ENCODE data around the gene VPS13C. TPM values are rescaled to one million over a fixed set of nuclear protein-coding genes. Genes with fewer than 3 reads are reported as not detected.

Gene VPS13C
- total RNA-seq, 2 experiments from 2014 or later = 69.7 to 73.2 TPM

GRCh38 chr15:62093809-62094208 is 33.6 kb upstream of the VPS13C start:
- no peak overlapping the region for H3K4me3 Mint-ChIP-seq
- no peaks in the 10 kb centered on the region for H3K27me3 Mint-ChIP-seq
- H3K36me3 ChIP-seq (ENCODE audit: insufficient read depth, low read length) = no peaks in the 10 kb centered on the region
- no peak overlapping the region for H3K27ac Mint-ChIP-seq
- H3K27me3 ChIP-seq (ENCODE audit: control insufficient read depth in 1 of 2, insufficient read depth in 2 of 2, low read length in 2 of 2) = peaks cover 0 to under 1% of the 10 kb centered on the region in 2 experiments
- no peaks in the 10 kb centered on the region for H3K36me3 Mint-ChIP-seq (ENCODE audit: low read depth)
- no peaks in the 10 kb centered on the region for H3K9me3 ChIP-seq (ENCODE audit: control insufficient read depth in 1 of 2, insufficient read depth in 1 of 2, low read length in 2 of 2)
- ChIA-PET POLR2A (no interaction called here), CTCF (no interaction called here)
- H3K9me3 Mint-ChIP-seq = no peaks in the 10 kb centered on the region
- intact Hi-C loops (cut with DNase I, micrococcal nuclease) = no loop called here
- ATAC-seq (ENCODE audit: poor library complexity) = no peak
- no peak overlapping the region for H3K27ac ChIP-seq (ENCODE audit: low read depth in 1 of 2, low read length in 2 of 2)
- no peak overlapping the region for H3K4me3 ChIP-seq (ENCODE audit: low read length)
- no peak for TF ChIP-seq CTCF (IDR thresholded peaks at IDR 0.05)
- DNase-seq = no peak
- no peaks in the 10 kb centered on the region for H3K4me1 ChIP-seq (ENCODE audit: insufficient read depth, low read length)
- no peaks in the 10 kb centered on the region for H3K4me1 Mint-ChIP-seq (ENCODE audit: low read depth)

- intact Hi-C loops (cut with DNase I, micrococcal nuclease) = no loop called here
- Histone ChIP-seq H3K4me1 (ENCODE audit: insufficient read depth, low read length) (no peaks in the 10 kb centered on the region), H3K4me3 (ENCODE audit: low read length) (no peak overlapping the region), H3K27ac (ENCODE audit: low read depth in 1 of 2, low read length in 2 of 2) (no peak overlapping the region), H3K27me3 (ENCODE audit: control insufficient read depth in 1 of 2, insufficient read depth in 2 of 2, low read length in 2 of 2) (no peaks in the 10 kb centered on the region), H3K9me3 (ENCODE audit: control insufficient read depth in 1 of 2, insufficient read depth in 1 of 2, low read length in 2 of 2) (no peaks in the 10 kb centered on the region), H3K36me3 (ENCODE audit: insufficient read depth, low read length) (no peaks in the 10 kb centered on the region)
- DNase-seq = no peak
- ChIA-PET CTCF (no interaction called here), POLR2A (no interaction called here)
- Mint-ChIP-seq H3K9me3 (no peaks in the 10 kb centered on the region), H3K27me3 (no peaks in the 10 kb centered on the region), H3K4me1 (ENCODE audit: low read depth) (no peaks in the 10 kb centered on the region), H3K4me3 (no peak overlapping the region), H3K27ac (no peak overlapping the region), H3K36me3 (ENCODE audit: low read depth) (no peaks in the 10 kb centered on the region)
- TF ChIP-seq CTCF (IDR thresholded peaks at IDR 0.05) = no peak
- ATAC-seq (ENCODE audit: poor library complexity) = no peak
Measured at GRCh38 chr15:62090988-62091387, 30.7 kb upstream of the VPS13C start.

- CTCF ChIA-PET = no interaction called here
- no peak for ATAC-seq (ENCODE audit: poor library complexity)
- no peak for DNase-seq
- Histone ChIP-seq H3K4me1 (ENCODE audit: insufficient read depth, low read length) (no peaks in the 10 kb centered on the region), H3K27me3 (ENCODE audit: control insufficient read depth in 1 of 2, insufficient read depth in 2 of 2, low read length in 2 of 2) (no peaks in the 10 kb centered on the region), H3K36me3 (ENCODE audit: insufficient read depth, low read length) (no peaks in the 10 kb centered on the region), H3K27ac (ENCODE audit: low read depth in 1 of 2, low read length in 2 of 2) (no peak overlapping the region), H3K9me3 (ENCODE audit: control insufficient read depth in 1 of 2, insufficient read depth in 1 of 2, low read length in 2 of 2) (no peaks in the 10 kb centered on the region), H3K4me3 (ENCODE audit: low read length) (no peak overlapping the region)
- Mint-ChIP-seq H3K27ac (no peak overlapping the region), H3K36me3 (ENCODE audit: low read depth) (no peaks in the 10 kb centered on the region), H3K27me3 (no peaks in the 10 kb centered on the region), H3K4me3 (no peak overlapping the region), H3K9me3 (no peaks in the 10 kb centered on the region), H3K4me1 (ENCODE audit: low read depth) (no peaks in the 10 kb centered on the region)
- POLR2A ChIA-PET = no interaction called here
- no peak for TF ChIP-seq CTCF (IDR thresholded peaks at IDR 0.05)
- intact Hi-C loops (cut with DNase I, micrococcal nuclease) = no loop called here
Measured at GRCh38 chr15:62089616-62090015, 29.4 kb upstream of the VPS13C start.

Measured in CD4-positive, alpha-beta T cell (primary cell).